Embryonic facial prominence (tissue), 1 donor: ENCODE results near the gene EGR1.
"Not testable (repeated sequence)": the region's sequence is repeated elsewhere in the genome, so short reads cannot be mapped to it uniquely, and the experiment has no call there.

ENCODE experiments used
- DNase-seq: peaks from one replicate; pipeline ENCODE4 v3.0.0-alpha.2; 2016; ENCODE audit errors: extremely low spot score

EGR1 gene

GRCh38 chr5:138469540-138470321 is 4.5 kb downstream of the EGR1 start:
- DNase-seq: peak; percentile 73

DNA sequence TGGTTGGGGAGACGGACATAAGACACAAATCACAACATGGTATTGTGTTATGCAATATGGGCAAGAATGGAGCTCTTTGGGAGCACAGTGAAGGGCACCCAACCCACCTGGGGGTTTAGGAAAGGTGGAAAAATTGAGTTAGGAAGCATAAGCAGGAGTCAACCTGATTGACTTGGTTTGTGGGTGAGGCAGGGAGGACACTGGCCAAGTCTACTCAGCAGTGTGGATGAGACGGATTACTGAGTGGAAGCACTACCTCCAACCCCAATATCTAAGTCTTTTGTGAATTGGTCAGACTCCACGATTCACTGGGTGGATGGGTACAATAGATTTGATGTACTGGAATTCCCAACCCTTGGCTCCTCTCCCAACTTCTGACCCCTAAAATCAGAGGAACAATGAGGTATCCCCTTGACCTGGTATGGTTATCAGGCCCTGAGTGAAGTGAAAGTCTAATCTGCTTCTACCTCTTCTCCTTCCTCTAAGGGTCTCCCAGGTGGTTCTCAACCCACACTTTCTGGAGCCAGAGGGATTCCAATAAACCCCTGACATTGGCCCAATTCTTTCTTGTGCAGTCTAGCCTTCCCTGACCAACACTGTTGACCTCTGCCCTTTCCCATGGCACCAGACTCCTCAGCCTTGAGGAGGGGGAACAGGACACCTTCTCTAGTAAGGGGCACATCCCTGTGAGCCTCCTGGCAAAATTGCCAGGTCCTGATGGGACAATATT is 5.2 kb downstream of the EGR1 start:
- DNase-seq: no peak

DNA sequence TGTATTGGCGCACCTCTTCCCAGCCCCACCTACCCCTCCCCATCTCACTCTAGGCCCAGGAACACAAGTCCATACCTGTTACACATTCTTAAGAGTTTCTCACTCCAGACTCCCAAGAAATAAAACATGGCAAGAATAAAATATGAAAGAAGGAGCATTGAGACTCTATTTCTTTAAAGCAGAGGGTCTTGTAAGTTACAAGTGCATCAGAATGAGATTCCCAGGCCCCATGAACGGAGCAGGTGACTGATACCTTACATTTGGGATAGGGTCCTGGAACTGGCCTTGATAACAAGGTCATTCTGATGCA is 5.7 kb downstream of the EGR1 start:
- no peak for DNase-seq

DNA sequence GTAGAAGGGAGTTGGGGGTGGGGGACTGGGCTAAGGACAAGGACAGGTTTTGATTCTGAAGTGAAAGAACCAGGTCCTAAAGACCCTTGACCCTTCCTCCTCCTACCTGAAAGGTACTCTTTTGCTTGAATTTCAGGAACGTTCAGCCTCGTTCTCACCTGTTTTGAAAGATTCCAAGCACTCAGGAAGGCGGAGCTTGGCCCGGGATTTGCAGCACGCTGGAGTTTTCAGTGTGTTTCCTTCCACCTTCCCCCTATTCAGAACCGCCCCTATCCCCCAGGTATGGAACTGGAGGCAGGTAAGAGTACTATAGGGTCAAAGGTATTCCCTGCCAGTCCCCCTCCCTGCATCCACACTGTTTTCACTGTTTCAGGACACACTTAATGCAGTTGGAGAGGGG is 7.1 kb downstream of the EGR1 start:
- no peak for DNase-seq

DNA sequence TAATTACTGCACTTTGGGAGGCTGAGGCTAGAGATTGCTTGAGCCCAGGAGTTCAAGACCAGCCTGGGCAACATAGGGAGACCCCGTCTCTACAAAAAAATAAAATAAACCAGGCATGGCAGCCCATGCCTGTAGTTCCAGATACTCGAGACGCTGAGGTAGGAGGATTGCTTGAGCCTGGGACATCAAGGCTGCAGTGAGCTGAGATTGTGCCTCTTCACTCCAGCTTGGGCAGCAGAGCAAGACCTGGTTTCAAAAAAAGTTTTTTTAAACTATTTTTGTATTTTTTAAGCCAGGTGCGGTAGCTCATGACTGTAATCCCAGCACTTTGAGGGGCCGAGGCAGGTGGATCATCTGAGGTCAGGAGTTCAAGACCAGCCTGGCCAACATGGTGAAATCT is 7.9 kb downstream of the EGR1 start:
- DNase-seq: not testable (repeated sequence)

DNA sequence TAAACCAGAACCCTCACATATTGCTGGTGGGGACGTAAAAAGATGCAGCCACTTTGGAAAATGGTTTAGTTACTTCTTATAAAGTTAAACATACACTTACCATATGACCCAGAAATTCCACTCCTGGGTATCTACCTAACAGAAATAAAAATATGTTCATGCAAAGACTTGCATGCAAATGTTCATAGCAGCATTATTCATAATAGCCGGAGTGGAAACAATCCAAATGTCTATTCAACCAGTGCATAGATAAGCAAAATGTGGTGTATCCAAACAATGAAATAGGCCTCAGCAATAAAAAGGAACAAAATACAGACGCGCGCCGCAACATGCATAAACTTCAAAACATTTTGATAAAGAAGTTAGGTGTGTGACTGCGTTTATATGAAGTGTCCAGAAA is 11.6 kb downstream of the EGR1 start:
- no peak for DNase-seq

GRCh38 chr5:138482638-138483037 is 17.4 kb downstream of the EGR1 start:
- DNase-seq: no peak

DNA sequence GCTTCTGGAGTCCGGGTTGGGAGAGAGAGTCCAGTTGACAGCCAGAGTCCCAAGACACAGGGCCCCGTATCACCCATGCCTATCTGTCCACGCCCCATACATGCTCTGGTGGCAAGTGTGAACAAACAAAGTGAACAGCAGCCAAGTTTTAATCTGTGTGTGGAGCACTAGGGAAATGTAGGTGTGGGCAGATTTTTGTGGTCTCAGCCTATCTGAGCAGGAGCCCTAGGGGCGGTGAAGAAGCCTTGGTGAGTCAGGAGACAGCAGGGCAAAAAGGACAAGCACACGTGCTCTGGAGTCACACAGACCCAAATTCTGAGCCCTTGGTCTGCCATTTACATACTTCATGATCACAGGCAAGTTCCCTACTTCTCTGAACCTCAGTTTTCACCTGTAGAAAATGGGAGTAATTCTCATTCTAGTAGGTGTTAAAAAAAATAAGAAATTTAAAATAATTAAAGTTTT is 23.2 kb downstream of the EGR1 start:
- DNase-seq: no peak

DNA sequence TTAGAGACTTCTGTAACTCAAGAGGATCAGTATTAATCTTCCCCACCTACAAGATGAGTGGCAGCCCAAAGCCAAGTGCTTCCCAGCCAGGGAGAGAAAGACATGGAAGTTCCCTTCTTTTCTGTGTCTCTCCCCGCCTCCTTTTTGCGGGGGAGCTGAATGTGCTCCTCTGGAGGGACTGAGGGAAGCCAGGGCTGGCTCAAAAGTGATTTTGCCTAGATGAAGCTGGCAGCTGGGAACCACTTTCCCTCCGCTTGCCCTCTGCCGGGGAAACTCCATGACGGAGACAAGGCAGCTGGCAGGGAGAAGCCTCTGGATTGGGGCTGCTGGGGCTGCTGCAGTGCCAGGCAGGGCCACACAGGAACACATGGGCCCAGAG is 24.4 kb downstream of the EGR1 start:
- DNase-seq: no peak

- no peak for DNase-seq
These were observed 25.5 kb downstream of the EGR1 start for GRCh38 chr5:138490648-138491283.

- no peak for DNase-seq
These were observed 26.0 kb downstream of the EGR1 start for GRCh38 chr5:138491284-138491648.

DNA sequence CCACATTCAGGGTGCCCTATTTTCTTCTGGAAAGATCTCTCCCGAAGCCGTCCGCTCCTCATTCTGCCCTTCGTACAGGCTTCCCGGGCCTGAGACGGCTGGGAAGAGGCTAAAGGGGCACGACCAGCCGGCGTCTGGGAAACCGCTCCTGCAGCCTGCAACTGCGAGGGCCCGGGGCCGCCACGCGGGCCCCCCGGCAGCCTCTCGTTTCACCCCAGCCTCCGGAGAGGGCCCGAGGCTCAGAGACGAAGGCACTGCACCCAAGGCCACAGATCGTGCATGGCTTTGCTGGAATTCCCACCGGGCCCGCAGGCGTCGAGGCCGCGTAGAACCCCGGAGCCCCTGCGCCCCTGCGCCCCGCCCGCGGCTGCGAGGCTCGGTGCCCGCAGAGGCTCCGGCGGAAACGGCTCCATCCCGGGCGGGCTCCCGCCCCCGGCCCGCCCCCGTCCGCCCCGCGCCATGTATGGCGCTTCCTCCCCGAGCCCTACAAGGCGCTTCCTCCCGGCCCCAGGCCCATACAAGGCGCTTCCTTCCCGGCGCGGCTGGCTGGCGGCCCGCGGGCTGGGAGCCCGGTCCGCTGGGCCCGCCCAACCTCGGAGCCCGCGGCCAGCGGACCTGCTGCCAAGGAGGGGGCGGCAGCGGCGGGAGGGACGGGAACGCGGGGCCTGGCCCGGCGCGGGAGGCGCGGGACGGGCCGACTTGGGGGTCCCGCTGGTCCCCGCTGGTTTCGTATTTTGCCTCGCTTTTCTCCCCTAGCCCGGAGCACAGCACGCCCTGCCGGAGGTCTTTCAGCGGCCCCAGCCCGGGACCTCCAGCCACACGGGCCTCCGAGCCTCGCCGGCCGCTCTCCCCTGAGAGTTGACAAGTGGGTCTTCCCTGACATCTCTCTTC is 26.6 kb downstream of the EGR1 start:
- DNase-seq: peak; percentile 83

GRCh38 chr5:138492560-138493045 is 27.3 kb downstream of the EGR1 start:
- no peak for DNase-seq

GRCh38 chr5:138495351-138495750 is 30.1 kb downstream of the EGR1 start:
- DNase-seq: no peak

DNA sequence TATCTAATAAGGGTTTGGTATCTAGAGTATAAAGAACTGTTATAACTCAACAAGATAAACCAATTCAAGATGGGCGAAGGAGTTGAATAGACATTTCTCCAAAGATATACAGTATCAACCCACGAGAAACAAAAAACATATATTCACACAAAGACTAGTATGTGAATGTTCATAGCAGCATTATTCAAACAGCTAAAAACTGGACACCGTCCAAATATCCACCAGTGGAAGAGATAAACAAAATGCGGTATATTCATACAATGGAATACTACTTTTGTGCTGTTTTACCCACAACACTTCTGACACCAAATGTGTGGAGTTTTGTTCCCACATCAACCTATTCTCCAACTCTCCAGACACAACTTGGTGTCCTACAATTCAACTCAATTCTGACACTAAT is 33.1 kb downstream of the EGR1 start:
- no peak for DNase-seq

GRCh38 chr5:138502121-138502520 is 36.8 kb downstream of the EGR1 start:
- DNase-seq: no peak

DNA sequence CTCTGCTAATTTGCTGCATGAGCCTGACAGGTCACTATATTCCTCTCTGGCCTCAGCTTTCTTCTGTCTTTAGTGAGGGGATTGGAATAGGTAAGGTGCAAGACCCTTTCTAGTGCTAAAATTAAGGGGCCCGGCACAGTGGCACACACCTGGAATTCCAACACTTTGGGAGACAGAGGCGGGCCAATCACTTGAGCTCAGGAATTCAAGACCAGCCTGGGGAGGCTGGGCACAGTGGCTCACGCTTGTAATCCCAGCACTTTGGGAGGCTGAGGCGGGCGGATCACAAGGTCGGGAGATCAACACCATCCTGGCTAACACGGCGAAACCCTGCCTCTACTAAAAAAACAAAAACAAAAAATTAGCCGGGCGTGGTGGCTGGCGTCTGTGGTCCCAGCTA is 37.2 kb downstream of the EGR1 start:
- no peak for DNase-seq

DNA sequence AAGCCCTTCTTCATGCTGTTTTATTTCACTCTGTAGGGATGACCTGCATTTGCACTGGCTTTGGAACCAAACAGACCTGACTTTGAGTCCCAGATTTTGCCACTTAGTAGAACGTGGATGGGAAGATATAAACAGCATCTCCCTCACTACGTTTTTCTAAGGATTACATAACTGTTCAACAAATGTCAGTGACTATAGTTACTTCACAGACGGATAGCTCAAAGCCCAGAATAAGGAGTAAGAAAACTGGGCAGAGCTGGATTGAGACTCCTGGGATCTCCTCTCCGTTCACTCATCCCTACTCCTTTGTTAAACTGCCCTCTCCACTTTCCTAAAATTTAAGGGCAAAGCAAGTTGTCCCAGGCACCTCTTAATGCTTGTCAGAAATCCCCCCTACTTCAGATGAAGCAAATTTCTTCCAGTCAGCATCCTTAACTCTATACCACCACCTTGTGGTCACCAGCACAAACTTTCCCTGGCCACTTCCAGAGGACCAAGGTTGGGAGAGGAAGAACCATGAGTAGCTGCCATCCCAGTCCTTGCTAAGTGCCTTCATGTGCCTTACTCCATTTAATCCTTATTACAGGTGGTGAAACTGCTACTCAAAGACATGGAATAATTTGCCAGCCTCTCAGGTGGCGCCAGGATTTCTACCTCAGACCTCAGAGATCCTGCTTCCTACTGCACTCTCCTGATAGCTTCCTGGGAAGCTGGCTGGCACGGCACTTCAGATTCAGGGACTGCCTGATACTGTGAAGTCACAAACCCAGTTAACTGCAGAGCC is 38.4 kb downstream of the EGR1 start:
- DNase-seq: peak; percentile 27

DNA sequence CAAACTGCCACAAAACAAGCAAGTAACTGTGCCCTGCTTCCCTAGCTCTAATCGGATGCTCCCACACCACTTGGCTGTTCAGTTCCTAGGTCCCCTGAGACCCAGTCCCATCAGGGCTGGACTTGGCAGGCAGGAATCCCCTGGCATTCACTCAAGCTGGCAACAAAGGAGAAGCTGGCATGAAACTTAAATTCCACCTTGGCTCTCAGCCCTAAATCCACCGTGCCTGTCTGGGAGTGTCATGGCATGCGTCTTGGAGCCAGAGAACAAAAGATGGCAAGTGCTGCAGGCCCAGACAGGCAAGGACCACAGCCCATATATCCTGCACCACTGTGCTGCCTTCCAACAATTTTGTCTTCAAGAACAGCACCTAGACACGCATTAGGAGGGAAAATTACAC is 39.5 kb downstream of the EGR1 start:
- no peak for DNase-seq

GRCh38 chr5:138506370-138507306 is 41.4 kb downstream of the EGR1 start:
- DNase-seq: no peak
